Bronchial epithelial cell (primary cell): ENCODE results near the gene ADAMTS12. TPM values are rescaled to one million over a fixed set of nuclear protein-coding genes. Genes with fewer than 3 reads are reported as not detected.

Experiments used
- DNase-seq: peaks from one replicate; pipeline ENCODE4 v3.0.0-alpha.2; 2010; ENCODE audit warnings: low read depth
- FAIRE-seq: peaks from 2 replicates; lab custom pipeline; 2011; peaks lifted over from hg19 to GRCh38; lab: Jason Lieb, UNC
- H3K27me3 ChIP-seq: 2 replicates; pipeline ENCODE4 v1.5.1; 2011; ENCODE audit warnings: low read length; ENCODE audit not compliant: control insufficient read depth, insufficient read depth
- H3K36me3 ChIP-seq: 2 replicates; pipeline ENCODE4 v1.5.1; 2011; ENCODE audit warnings: low read length; ENCODE audit not compliant: control insufficient read depth, insufficient read depth
- H3K4me3 ChIP-seq: 2 replicates; pipeline ENCODE4 v1.5.1; 2011; ENCODE audit warnings: mild to moderate bottlenecking, low read depth, low read length, control low read depth
- CTCF ChIP-seq: IDR thresholded peaks from 2 replicates; pipeline ENCODE4 v1.5.1; 2011; ENCODE audit warnings: mild to moderate bottlenecking, moderate library complexity, low read length, control low read depth, inconsistent platforms; ENCODE audit not compliant: insufficient read depth, severe bottlenecking
- total RNA-seq: library from RNA; depleted of rRNA; stranded (reverse); fragments of >200 nt; gene quantifications from 2 replicates; pipeline ENCODE4 v1.2.1, GENCODE V29; 2014

ADAMTS12 gene
- total RNA-seq, 1 donor from 2014 or later, result 0.26 TPM

GRCh38 chr5:33806738-33807442 is 84.9 kb downstream of the ADAMTS12 start:
- no peak for FAIRE-seq
- H3K4me3 ChIP-seq, result no peak overlapping the region
- no peaks in the 10 kb centered on the region for H3K27me3 ChIP-seq
- DNase-seq, result peak; percentile 63
- no peak for TF ChIP-seq CTCF
- no peaks in the 10 kb centered on the region for H3K36me3 ChIP-seq

GRCh38 chr5:33801292-33801691 is 90.5 kb downstream of the ADAMTS12 start:
- no peak for DNase-seq
- Histone ChIP-seq H3K27me3 (no peaks in the 10 kb centered on the region), H3K4me3 (no peak overlapping the region), H3K36me3 (no peaks in the 10 kb centered on the region)
- no peak for FAIRE-seq
- no peak for TF ChIP-seq CTCF

GRCh38 chr5:33800241-33800950 is 91.4 kb downstream of the ADAMTS12 start:
- TF ChIP-seq CTCF, result no peak

DNA sequence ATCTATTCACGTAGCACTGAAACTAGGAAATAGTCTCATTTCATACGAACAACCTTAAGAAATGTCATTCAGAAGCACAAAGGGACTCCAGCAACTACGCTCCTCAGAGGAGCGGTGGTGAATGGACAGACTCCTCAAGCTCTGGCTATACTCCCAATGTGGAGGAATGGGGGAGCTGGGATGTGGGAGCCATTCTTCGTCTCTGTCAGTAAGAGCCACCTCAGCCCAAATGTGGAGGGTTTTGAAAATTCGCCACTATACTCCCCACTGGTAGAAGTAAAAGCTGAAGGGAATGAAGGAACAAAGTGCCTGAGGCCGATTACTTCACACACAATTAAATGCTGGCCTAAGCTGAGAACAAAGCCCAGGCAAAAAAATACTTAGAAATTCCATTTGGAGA is 96.3 kb downstream of the ADAMTS12 start:
- Histone ChIP-seq H3K27me3 (no peaks in the 10 kb centered on the region), H3K4me3 (no peak overlapping the region), H3K36me3 (no peaks in the 10 kb centered on the region)
- DNase-seq (no peak), FAIRE-seq (no peak)
- TF ChIP-seq CTCF, result no peak

More at GRCh38 chr5:33800241-33800950, 91.4 kb downstream of the ADAMTS12 start:
- Histone ChIP-seq H3K36me3 (no peaks in the 10 kb centered on the region), H3K4me3 (no peak overlapping the region), H3K27me3 (no peaks in the 10 kb centered on the region)
- DNase-seq, result no peak
- FAIRE-seq, result no peak

DNA sequence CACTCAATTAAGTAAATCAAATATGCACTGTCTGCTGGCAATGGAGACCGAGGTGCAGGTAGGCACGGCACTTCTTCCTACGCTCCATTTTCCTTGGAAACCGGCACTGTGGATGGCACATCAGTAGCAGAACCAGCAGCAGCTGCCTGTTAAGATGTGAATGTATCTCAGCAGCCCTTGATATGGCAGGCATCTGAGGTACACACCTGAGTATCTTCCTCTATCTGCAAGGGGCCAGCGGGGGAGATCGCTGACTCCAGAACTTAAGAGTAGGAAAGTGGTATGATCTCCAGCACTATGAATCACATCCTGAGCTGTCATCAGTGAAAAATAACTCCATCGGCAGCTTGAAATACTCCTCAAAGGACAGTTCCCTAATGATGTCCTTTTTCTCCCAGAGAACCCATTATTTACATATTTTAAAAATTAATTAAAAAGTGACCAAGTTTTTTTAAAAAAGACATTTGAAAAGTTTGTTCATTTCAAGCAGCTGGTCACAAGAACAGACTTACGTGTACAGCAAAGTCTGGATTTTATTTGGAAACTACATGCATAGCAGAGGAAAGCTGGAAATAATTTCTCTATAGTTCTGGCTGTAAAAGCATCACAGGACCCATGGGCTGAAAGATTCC is 97.1 kb downstream of the ADAMTS12 start:
- FAIRE-seq, result no peak
- H3K4me3 ChIP-seq, result no peak overlapping the region
- no peak for TF ChIP-seq CTCF
- H3K36me3 ChIP-seq, result no peaks in the 10 kb centered on the region
- no peak for DNase-seq
- H3K27me3 ChIP-seq, result no peaks in the 10 kb centered on the region
